GM18870 (cell line): Measurements from ENCODE around the gene TOGARAM1.

Source experiments
- ATAC-seq: cut with Tn5 transposase; IDR thresholded peaks from one replicate; pipeline ENCODE4 v1.9.1; 2021; ENCODE audit warnings: moderate library complexity; ENCODE audit not compliant: unreplicated experiment

TOGARAM1 gene

GRCh38 chr14:45083976-45084722, 122.2 kb downstream of the TOGARAM1 start, which contains the start of gene PRPF39:
Gene PRPF39 (plus strand): TSS chr14:45084116. CDS start chr14:45095240, 11,124 bp downstream.
- peak; percentile 81 for ATAC-seq

- no peak for ATAC-seq
These were observed 123.0 kb downstream of the TOGARAM1 start for GRCh38 chr14:45084946-45085346.

DNA sequence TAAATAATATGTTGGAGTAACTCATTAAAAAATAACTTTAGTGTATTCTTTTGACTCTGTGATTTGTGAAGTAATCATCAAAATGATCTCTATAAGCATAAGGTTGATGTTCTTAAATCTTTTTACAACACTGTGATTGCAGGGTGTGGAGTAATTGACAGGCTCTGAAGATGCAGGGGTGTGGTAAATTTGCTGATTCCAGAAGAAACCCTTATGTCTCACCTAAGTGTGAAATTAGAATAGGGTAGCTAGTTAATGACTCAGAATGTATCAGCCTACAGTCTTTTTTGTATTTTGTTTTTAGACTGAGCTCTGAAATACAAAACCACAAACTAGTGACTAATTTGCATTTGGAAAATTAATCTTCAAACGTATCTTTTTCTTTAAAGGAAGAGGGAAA, 127.8 kb downstream of the TOGARAM1 start:
- peak; percentile 89 for ATAC-seq

DNA sequence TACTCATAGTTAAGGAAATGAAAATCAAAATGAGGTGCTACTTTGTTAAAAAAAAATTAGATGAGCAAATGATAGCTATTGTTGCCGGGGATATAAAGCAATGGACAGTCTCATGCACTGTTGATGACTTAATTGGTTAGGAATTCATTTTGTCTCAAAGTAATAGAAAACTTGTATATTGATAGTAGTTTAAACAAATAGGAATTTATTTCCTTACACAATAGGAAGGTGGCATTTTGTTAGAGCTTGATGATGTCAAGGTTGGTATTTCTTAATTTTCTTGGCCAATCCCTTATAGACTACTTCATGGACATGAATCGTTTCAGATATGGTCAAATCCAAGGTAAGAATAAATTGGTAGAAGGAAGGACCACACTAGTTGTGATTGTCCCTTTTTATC, 129.7 kb downstream of the TOGARAM1 start:
- ATAC-seq, result no peak

DNA sequence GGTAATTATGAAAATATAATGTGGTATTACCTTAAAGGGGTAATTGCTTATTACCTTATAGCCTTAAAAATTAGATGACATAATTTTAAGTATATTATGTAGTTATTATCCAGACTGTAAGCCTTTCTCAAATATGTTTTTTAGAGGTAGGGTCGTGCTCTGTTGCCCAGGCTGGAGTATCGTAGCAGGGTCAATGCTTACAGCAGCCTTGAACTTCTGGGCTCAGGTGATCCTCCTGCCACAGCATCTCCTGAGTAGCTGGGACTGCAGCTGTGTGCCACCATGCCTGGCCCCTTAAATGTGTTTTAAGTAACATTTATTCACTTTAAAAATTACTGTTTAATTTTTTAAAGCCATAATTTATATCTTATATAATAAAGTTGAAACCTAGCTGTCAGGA, 132.3 kb downstream of the TOGARAM1 start:
- no peak for ATAC-seq

- no peak for ATAC-seq
These were observed 133.2 kb downstream of the TOGARAM1 start for GRCh38 chr14:45095143-45095542.

GRCh38 chr14:45096218-45096617, 134.2 kb downstream of the TOGARAM1 start:
- no peak for ATAC-seq

- ATAC-seq, result no peak
These were observed 141.8 kb downstream of the TOGARAM1 start for GRCh38 chr14:45103806-45104205.

DNA sequence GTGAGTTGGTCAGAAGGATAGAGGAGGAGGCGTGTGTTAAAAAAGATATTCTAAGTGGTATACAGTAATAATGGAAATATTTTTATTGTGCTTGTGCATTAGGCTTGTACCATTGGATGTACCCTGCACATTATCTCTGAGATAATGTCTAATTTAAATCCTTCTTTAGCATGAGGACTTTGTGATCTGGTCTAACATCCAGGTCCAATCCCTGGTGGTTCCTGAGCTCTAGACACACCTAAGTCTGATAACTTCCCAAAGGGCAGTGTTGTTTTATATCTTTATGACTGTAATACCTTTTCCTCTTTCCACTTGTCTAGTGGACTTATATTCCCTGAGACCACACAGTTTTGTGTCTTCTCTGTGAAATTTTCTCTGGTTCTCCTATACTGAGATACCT, 142.6 kb downstream of the TOGARAM1 start:
- ATAC-seq, result no peak

DNA sequence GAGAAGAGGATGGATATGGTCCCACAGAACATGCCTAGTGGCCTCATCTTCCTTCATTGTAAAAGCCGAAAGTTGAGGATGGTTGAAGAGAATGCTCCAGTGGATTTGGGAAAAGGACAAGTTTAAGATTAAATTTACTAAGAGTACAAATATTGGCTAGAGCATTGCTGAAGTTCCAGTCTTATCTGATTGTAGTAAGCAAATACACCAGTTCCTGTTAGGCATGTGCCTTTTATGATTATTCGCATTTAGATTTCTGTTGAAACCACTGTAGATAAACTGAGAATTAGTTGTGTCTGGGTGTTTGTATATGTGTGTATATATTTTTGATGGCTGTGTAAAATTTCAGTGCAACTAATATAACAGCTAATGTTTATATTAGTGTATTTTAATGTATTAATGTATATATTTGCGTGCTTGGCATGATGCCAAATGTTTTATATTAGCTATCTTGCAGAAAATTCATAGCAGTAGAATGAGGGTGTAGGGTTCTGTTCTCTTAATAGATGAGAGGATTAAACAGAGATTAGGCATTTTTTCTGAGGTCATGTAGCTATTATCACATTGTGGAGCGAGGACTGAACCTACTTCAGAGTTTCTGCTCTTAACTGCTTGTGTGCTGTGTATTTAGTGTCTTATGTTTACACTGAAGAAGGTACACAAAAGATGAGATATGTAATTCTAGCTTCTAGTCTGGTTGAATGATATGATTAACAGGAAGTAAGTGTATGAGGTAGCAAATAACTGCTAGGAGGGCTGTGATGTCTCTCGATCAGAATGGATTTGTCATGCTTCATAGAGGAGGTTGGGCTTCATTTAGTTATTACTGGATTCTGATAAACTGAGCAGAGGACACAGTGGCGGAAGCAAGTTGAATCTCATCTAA, 151.1 kb downstream of the TOGARAM1 start:
- no peak for ATAC-seq

GRCh38 chr14:45114327-45114726, 152.3 kb downstream of the TOGARAM1 start:
- no peak for ATAC-seq

GRCh38 chr14:45118594-45118993, 156.6 kb downstream of the TOGARAM1 start:
- ATAC-seq, result no peak

- ATAC-seq, result no peak
These were observed 158.1 kb downstream of the TOGARAM1 start for GRCh38 chr14:45120096-45120495.

DNA sequence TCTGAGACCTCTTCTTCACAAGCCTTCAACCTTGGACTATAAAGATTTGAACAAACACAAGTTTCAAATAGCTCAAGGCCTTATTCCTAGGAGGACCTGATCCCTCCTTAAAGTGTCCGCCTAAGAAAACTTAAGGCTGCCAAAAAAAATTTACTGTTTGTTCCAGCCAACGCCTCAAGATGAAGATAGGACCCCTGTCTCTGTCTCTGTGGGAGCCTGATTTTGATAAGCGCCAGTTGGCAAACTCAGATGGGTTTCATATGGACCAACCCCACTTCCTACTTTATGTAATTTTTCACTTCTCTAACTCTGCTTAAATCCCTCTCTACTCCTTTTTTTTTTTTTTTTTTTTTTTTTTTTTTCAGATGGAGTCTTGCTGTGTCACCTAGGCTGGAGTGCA, 161.3 kb downstream of the TOGARAM1 start:
- no peak for ATAC-seq
